PC-9 (cell line): ENCODE data around the gene YIPF5. TPM values are rescaled to one million over a fixed set of nuclear protein-coding genes. Genes with fewer than 3 reads are reported as not detected.

Source experiments
- BruUV-seq: library from RNA; stranded (reverse); fragments of 400-500 nt; replicated peaks from 2 replicates; lab custom pipeline; 2021; lab: Mats Ljungman, UMichigan
- CTCF ChIA-PET: fragments of 300-600 bp; sonication (Branson Sonifier 250); formaldehyde crosslinking; loops from one replicate; lab custom pipeline; 2022; ENCODE audit warnings: antibody characterized with exemption; lab: Charles Lee
- POLR2A ChIA-PET: fragments of 300-600 bp; sonication (Branson Sonifier 250); formaldehyde crosslinking; loops from one replicate; lab custom pipeline; 2022; ENCODE audit warnings: antibody characterized with exemption; ENCODE audit not compliant: unreplicated experiment; lab: Charles Lee
- DNase-seq, 2 experiments: peaks; one replicate each; pipeline versions ENCODE4 v3.0.0 to v3.0.0-alpha.2; 2015 to 2022; ENCODE audit warnings: mixed read lengths in 1 of 2
- H2AFZ ChIP-seq: fragments of 200-600 bp; sonication (generic); 2 replicates; pipeline ENCODE4 v1.8.1; 2017; ENCODE audit warnings: antibody characterized with exemption
- H3F3A ChIP-seq: fragments of 200-600 bp; sonication (generic); 2 replicates; pipeline ENCODE4 v1.8.1; 2017; ENCODE audit warnings: antibody characterized with exemption, mild to moderate bottlenecking, low read depth; ENCODE audit not compliant: insufficient read depth
- H3K27ac ChIP-seq: fragments of 200-600 bp; sonication (generic); 2 replicates; pipeline ENCODE4 v1.6.1; 2016; ENCODE audit warnings: mixed run types
- H3K27me3 ChIP-seq: fragments of 200-600 bp; sonication (generic); 2 replicates; pipeline ENCODE4 v1.6.1; 2016; ENCODE audit warnings: low read depth, mixed run types; ENCODE audit not compliant: insufficient read depth
- H3K36me3 ChIP-seq: fragments of 200-600 bp; sonication (generic); 2 replicates; pipeline ENCODE4 v1.6.1; 2016; ENCODE audit warnings: low read depth, mixed run types
- H3K4me1 ChIP-seq: fragments of 200-600 bp; sonication (generic); replicated peaks from 2 replicates; pipeline ENCODE4 v1.6.1; 2016; ENCODE audit warnings: mixed run types; ENCODE audit not compliant: insufficient read depth
- H3K4me2 ChIP-seq: fragments of 200-600 bp; sonication (generic); 2 replicates; pipeline ENCODE4 v1.6.1; 2017; ENCODE audit warnings: mixed run types
- H3K4me3 ChIP-seq: fragments of 200-600 bp; sonication (generic); 2 replicates; pipeline ENCODE4 v1.6.1; 2016; ENCODE audit warnings: mixed run types
- H3K79me2 ChIP-seq: fragments of 200-600 bp; sonication (generic); 2 replicates; pipeline ENCODE4 v1.6.1; 2017; ENCODE audit warnings: low read depth, mixed run types
- H3K9me2 ChIP-seq: fragments of 200-600 bp; sonication (generic); 2 replicates; pipeline ENCODE4 v1.8.1; 2017; ENCODE audit warnings: mild to moderate bottlenecking; ENCODE audit not compliant: insufficient read depth
- H3K9me3 ChIP-seq: fragments of 200-600 bp; sonication (generic); 2 replicates; pipeline ENCODE4 v1.8.1; 2016; ENCODE audit warnings: low read depth; ENCODE audit not compliant: insufficient read depth
- H4K20me1 ChIP-seq: fragments of 200-600 bp; sonication (generic); 2 replicates; pipeline ENCODE4 v1.8.1; 2017; ENCODE audit not compliant: insufficient read depth
- EZH2 ChIP-seq: fragments of 200-600 bp; sonication (generic); IDR thresholded peaks from 2 replicates; pipeline ENCODE4 v1.8.0; 2017; ENCODE audit warnings: antibody characterized with exemption, low read depth
- intact Hi-C: fragments of 100-400 bp; cut with micrococcal nuclease; formaldehyde crosslinking; loops from one replicate; pipeline ENCODE4 v1.10.0; 2022; ENCODE audit not compliant: unreplicated experiment
- total RNA-seq: library from RNA; stranded (reverse); gene quantifications from 2 replicates; pipeline ENCODE4 v1.2.3, GENCODE V29; 2021
- TF ChIP-seq, protein P1 (sequence below): fragments of 200-600 bp; sonication (generic); conservative IDR thresholded peaks from 2 replicates; pipeline ENCODE4 v1.6.1; 2017; ENCODE audit warnings: mixed run types, antibody characterized with exemption, mild to moderate bottlenecking, moderate library complexity

Gene YIPF5
- total RNA-seq, 1 experiment from 2014 or later, result 65.8 TPM

DNA sequence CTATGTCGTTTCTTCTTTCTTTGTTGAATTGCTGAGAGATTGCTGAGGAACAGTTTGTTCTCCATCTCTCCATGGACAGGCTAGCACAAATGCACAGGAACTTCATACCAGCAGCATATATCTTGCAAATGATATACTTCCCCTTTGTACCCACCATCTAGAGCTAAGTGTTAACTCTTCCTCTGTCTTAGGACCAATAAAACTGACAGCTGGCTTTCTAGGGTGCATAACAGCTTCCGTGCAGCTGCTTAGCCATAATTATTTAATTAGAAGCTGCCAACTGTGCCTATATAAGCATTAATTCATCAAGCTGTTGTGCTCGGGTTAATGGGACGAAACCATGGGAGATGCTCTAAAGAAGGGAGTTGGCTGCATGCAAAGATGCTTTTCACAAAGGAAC lies 38.9 kb upstream of the YIPF5 start:
- Histone ChIP-seq H3K27me3 (peaks cover 82% of the 10 kb centered on the region), H3K4me3 (no peak overlapping the region), H3F3A (no peaks in the 10 kb centered on the region), H3K36me3 (no peaks in the 10 kb centered on the region), H4K20me1 (no peaks in the 10 kb centered on the region), H3K27ac (no peak overlapping the region), H2AFZ (no peak overlapping the region), H3K4me2 (no peak overlapping the region), H3K9me2 (no peaks in the 10 kb centered on the region), H3K79me2 (no peaks in the 10 kb centered on the region), H3K4me1 (no peaks in the 10 kb centered on the region), H3K9me3 (no peaks in the 10 kb centered on the region)
- no peak for DNase-seq
- TF ChIP-seq, protein P1, sequence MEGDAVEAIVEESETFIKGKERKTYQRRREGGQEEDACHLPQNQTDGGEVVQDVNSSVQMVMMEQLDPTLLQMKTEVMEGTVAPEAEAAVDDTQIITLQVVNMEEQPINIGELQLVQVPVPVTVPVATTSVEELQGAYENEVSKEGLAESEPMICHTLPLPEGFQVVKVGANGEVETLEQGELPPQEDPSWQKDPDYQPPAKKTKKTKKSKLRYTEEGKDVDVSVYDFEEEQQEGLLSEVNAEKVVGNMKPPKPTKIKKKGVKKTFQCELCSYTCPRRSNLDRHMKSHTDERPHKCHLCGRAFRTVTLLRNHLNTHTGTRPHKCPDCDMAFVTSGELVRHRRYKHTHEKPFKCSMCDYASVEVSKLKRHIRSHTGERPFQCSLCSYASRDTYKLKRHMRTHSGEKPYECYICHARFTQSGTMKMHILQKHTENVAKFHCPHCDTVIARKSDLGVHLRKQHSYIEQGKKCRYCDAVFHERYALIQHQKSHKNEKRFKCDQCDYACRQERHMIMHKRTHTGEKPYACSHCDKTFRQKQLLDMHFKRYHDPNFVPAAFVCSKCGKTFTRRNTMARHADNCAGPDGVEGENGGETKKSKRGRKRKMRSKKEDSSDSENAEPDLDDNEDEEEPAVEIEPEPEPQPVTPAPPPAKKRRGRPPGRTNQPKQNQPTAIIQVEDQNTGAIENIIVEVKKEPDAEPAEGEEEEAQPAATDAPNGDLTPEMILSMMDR, result no peak
- TF ChIP-seq EZH2, result no peak
- BruUV-seq, result no TSS peak
- CTCF ChIA-PET, result interaction anchor here (0.7 kb wide), 1 partner anchor 224 kb away, joined by 3 read pairs; no protein-coding TSS in a partner anchor
- POLR2A ChIA-PET, result no interaction called here
- intact Hi-C loops, result loop anchor here (10.0 kb wide), 2 partner anchors 1025 to 1475 kb away; no protein-coding TSS in a partner anchor

DNA sequence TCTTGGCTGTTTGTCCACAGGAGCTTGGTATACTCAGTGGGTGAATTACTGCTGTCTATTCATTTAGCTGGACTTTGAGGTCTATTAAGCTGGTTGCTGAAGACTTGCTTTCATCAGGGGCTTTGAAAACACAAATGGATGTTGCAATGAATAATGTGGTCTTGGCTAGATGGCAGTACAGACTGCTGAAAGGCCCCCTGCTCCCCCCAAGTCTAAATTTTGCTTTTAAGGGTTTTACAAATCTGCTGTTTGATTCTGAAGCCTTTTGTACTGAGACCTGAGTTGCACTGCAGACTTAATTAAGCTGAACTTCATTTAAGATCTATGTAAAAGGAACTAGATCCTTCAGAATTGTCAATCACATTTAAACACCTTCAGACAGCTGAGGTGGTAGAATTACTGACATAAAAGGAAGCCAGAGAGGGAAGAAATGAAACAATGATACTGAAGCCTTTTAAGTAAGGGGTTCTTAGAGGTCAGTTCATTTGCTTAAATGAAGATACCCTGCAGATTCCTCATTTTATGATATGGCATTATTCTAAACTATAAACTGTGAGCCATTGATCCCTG lies 37.5 kb upstream of the YIPF5 start:
- TF ChIP-seq EZH2, result no peak
- Histone ChIP-seq H3K9me2 (no peaks in the 10 kb centered on the region), H3K4me2 (no peak overlapping the region), H3K4me3 (no peak overlapping the region), H3K79me2 (no peaks in the 10 kb centered on the region), H4K20me1 (no peaks in the 10 kb centered on the region), H2AFZ (no peak overlapping the region), H3K27ac (no peak overlapping the region), H3F3A (no peaks in the 10 kb centered on the region), H3K9me3 (no peaks in the 10 kb centered on the region), H3K4me1 (no peaks in the 10 kb centered on the region), H3K27me3 (peaks cover 70% of the 10 kb centered on the region), H3K36me3 (no peaks in the 10 kb centered on the region)
- CTCF ChIA-PET, result no interaction called here
- no peak for DNase-seq
- POLR2A ChIA-PET, result no interaction called here
- intact Hi-C loops, result loop anchor here (10.0 kb wide), 2 partner anchors 1027 to 1477 kb away; no protein-coding TSS in a partner anchor
- no TSS peak for BruUV-seq

DNA sequence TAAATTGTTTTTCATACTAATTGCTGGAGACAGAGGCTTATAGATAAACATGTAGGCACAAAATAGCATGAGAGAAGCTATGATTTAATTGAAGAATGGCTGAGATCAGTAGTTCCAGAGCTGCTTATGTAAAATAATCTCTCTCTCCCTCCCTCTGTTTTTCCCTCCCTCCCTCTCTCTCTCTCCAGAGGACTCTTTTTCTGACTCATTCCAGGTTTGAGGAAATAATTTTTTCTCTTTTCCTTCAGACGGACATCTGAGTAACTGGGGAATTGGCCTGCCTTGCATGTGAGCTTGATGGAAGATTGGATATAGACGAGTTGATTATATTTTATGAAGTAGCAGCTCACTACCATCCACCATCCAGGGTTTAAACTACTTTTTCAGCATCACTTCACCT lies 35.7 kb upstream of the YIPF5 start:
- CTCF ChIA-PET, result interaction anchor here (1.0 kb wide), 1 partner anchor 1620 kb away, joined by 3 read pairs; no protein-coding TSS in a partner anchor
- no peak for DNase-seq
- Histone ChIP-seq H3K4me1 (no peaks in the 10 kb centered on the region), H3K27me3 (peaks cover 59% of the 10 kb centered on the region), H2AFZ (no peak overlapping the region), H3K79me2 (no peaks in the 10 kb centered on the region), H3K4me2 (no peak overlapping the region), H4K20me1 (no peaks in the 10 kb centered on the region), H3K9me2 (no peaks in the 10 kb centered on the region), H3K9me3 (no peaks in the 10 kb centered on the region), H3K36me3 (no peaks in the 10 kb centered on the region), H3F3A (no peaks in the 10 kb centered on the region), H3K4me3 (no peak overlapping the region), H3K27ac (no peak overlapping the region)
- no peak for TF ChIP-seq EZH2
- TF ChIP-seq, protein P1, result no peak
- intact Hi-C loops, result loop anchor here (10.0 kb wide), 2 partner anchors 1029 to 1479 kb away; no protein-coding TSS in a partner anchor
- BruUV-seq, result no TSS peak
- POLR2A ChIA-PET, result no interaction called here
